HG02610 (cell line): ENCODE results near the gene TNFRSF8.

Experiments used
- ATAC-seq: cut with Tn5 transposase; IDR thresholded peaks from one replicate; pipeline ENCODE4 v1.9.1; 2021; ENCODE audit warnings: mild to moderate bottlenecking, moderate library complexity; ENCODE audit not compliant: unreplicated experiment

Gene TNFRSF8

GRCh38 chr1:12185918-12186678 is 123.0 kb downstream of the TNFRSF8 start:
- no peak for ATAC-seq

- ATAC-seq, result no peak
Observed at GRCh38 chr1:12186679-12186985, 123.5 kb downstream of the TNFRSF8 start.

GRCh38 chr1:12188115-12188514 is 125.0 kb downstream of the TNFRSF8 start:
- ATAC-seq, result no peak

- ATAC-seq, result no peak
Observed at GRCh38 chr1:12188657-12189327, 125.7 kb downstream of the TNFRSF8 start.

GRCh38 chr1:12189328-12189682 is 126.2 kb downstream of the TNFRSF8 start:
- ATAC-seq, result no peak

GRCh38 chr1:12191242-12192032 is 128.3 kb downstream of the TNFRSF8 start:
- no peak for ATAC-seq
